CD4-positive, CD25-positive, alpha-beta regulatory T cell (primary cell): ENCODE measurements around the gene CRACR2B. TPM values are rescaled to one million over a fixed set of nuclear protein-coding genes. Genes with fewer than 3 reads are reported as not detected.

Source experiments
- ATAC-seq, 2 donors: fragments of 150-1000 bp; cut with Tn5 transposase; one replicate each; pipeline ENCODE4 v1.10.0; 2021; ENCODE audit warnings: low read depth in 2 of 2, moderate number of reproducible peaks in 2 of 2, moderate library complexity in 1 of 2
- DNase-seq, 3 donors: peaks; one replicate each; pipeline versions ENCODE4 v3.0.0 to v3.0.0-alpha.2; 2012 to 2022; ENCODE audit warnings: mixed read lengths in 1 of 3
- H3K27ac ChIP-seq: one replicate; pipeline ENCODE4 v1.7.0; 2013; ENCODE audit warnings: mild to moderate bottlenecking, low read length; ENCODE audit not compliant: insufficient read depth, poor library complexity, severe bottlenecking
- H3K27me3 ChIP-seq: one replicate; pipeline ENCODE4 v1.7.0; 2013; ENCODE audit warnings: low read length; ENCODE audit not compliant: control insufficient read depth, insufficient read depth
- H3K36me3 ChIP-seq: one replicate; pipeline ENCODE4 v1.7.0; 2013; ENCODE audit warnings: mild to moderate bottlenecking, low read length, moderate library complexity; ENCODE audit not compliant: control insufficient read depth, insufficient read depth
- H3K4me1 ChIP-seq: 2 replicates; pipeline ENCODE4 v1.7.0; 2013; ENCODE audit warnings: mild to moderate bottlenecking, low read length; ENCODE audit not compliant: insufficient read depth, control insufficient read depth, poor library complexity, severe bottlenecking
- H3K4me3 ChIP-seq: one replicate; pipeline ENCODE4 v1.7.0; 2013; ENCODE audit warnings: low read depth, mild to moderate bottlenecking, low read length, moderate library complexity
- H3K9me3 ChIP-seq, 2 experiments: 1 replicate in 1 of 2; 2 replicates in 1 of 2; pipeline ENCODE4 v1.7.0; 2013; ENCODE audit warnings: low read length in 2 of 2, mild to moderate bottlenecking in 1 of 2, moderate library complexity in 1 of 2; ENCODE audit not compliant: control insufficient read depth in 2 of 2
- H3K27ac Mint-ChIP-seq, 3 donors: one replicate each; pipeline ENCODE4 v1.8.0; 2020 to 2022; ENCODE audit warnings: mild to moderate bottlenecking in 3 of 3, mixed read lengths in 3 of 3, moderate library complexity in 2 of 3
- H3K27me3 Mint-ChIP-seq: one replicate; pipeline ENCODE4 v1.8.0; 2022; ENCODE audit warnings: mild to moderate bottlenecking, mixed read lengths
- H3K36me3 Mint-ChIP-seq: one replicate; pipeline ENCODE4 v1.8.0; 2020; ENCODE audit warnings: mixed read lengths
- H3K4me1 Mint-ChIP-seq, 4 donors: one replicate each; pipeline ENCODE4 v1.8.0; 2020 to 2022; ENCODE audit warnings: mixed read lengths in 4 of 4, mild to moderate bottlenecking in 1 of 4
- H3K4me3 Mint-ChIP-seq, 4 donors: one replicate each; pipeline ENCODE4 v1.8.0; 2020 to 2022; ENCODE audit warnings: mild to moderate bottlenecking in 4 of 4, mixed read lengths in 4 of 4, moderate library complexity in 3 of 4
- H3K9me3 Mint-ChIP-seq, 7 donors: one replicate each; pipeline ENCODE4 v1.8.0; 2020 to 2022; ENCODE audit warnings: mixed read lengths in 7 of 7, mild to moderate bottlenecking in 3 of 7, moderate library complexity in 2 of 7
- polyA plus RNA-seq, 4 donors: library from polyadenylated mRNA; unstranded; fragments of 300-500 nt; fragmentation: Illumina TruSeq; gene quantifications; one replicate each; pipeline ENCODE4 v1.2.3, GENCODE V29; 2021
- total RNA-seq: library from RNA; stranded (reverse); gene quantifications from one replicate; pipeline ENCODE4 v1.2.3, GENCODE V29; 2022

Gene CRACR2B
- total and polyA plus RNA-seq, 5 donors from 2014 or later: 0.11 to 1.2 (median 0.21) TPM; not detected in 1

DNA sequence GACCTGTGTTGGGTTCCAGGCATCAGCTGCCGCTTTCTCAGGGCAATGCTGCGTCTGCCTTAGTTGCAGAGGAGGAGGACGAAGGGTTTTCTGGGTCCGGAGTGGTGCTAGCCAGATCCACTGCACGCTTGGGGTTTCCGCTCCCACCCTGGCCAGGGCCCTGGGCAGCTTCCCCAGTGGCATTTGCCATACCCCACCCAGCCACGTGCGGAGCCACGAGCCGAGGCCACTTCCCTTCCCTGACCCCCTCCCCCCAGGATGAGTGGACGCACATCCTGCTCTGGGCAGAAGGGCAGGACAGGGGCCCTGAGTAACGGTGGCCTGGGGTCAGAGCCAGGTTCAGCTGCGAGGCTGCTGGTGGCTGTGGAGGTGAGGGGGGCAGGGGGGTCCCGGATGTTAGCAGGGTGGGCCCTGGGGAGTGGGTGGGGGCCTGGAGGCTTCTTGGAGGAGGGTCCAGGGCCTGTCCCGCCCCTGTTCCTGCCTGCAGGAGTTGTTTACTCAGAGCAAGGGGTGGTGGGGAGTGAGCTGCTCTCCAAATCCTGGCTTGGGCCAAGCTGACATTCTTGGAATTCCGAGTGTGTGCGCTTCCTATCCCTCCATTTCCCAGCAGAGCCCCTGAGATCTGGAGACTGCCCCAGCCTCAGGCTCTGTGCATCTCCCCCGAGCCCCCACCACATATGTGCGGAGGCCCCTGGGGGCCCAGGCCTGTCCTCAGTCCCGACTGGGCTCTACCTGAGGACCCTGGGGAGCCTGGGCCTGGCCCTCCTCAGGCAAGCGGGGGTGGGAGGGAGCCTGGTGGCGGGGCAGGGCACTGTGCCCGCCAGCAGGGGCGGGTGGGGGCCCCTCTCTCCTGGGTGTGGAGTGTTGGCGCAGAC is 16.3 kb downstream of the CRACR2B start:
- H3K27ac Mint-ChIP-seq: no peak overlapping the region
- ATAC-seq: no peak

DNA sequence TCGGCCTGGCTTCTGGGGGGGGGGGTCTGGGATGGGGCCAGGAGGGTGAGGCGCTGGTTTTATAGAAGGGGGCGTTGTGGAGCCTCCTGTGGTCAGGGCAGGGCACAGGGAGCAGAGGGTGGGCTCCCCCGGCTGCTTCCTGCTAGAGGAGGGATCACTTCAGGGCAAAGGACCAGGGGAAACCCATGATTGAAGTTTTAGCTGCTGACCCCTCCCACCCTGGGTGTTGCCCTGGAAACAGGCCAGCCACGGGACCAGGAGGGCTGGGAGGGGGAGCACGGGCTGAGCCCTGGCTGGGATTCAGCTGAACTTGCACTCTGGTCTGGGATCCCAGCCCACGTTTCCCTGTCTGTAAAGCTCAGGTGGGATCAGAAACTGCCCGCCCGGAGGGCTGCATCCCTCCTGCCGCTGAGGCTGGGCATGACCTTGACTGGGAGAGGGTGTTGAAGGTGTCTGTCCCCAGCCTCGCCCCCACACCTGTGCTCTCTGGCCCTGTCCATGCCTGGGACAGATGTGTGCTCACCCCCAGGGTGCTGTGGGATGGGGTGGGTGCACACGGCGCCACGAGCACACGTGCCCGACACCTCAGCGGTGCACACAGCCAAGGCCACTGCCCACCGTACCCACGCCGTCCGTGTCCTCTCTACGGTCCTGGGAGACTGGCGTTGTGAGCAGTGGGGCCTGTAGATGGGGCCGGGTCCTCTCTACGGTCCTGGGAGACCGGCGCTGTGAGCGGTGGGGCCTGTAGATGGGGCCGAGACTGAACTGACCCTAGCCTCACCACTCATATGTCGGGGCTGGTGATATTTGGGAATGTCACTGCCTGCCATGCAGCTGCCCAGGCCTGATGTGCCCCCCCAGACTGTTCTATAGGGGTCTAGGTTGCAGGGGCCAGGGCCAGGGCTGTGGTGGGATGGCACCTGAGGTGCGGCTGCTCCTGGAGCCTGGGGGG is 17.2 kb downstream of the CRACR2B start:
- H3K4me1 Mint-ChIP-seq: peaks cover 0 to 34% (median 6%) of the 10 kb centered on the region in 4 donors
- H3K27me3 ChIP-seq: no peaks in the 10 kb centered on the region
- no peak for DNase-seq
- H3K9me3 Mint-ChIP-seq: no peaks in the 10 kb centered on the region
- no peak overlapping the region for H3K4me3 ChIP-seq
- H3K4me1 ChIP-seq: peaks cover 49% of the 10 kb centered on the region
- H3K27me3 Mint-ChIP-seq: peaks cover 24% of the 10 kb centered on the region
- H3K27ac Mint-ChIP-seq: no peak overlapping the region
- H3K36me3 ChIP-seq: peaks cover under 1% of the 10 kb centered on the region
- ATAC-seq: no peak
- H3K27ac ChIP-seq: no peak overlapping the region
- peak overlapping the region in 2 of 4 donors; percentile 19 to 27 for H3K4me3 Mint-ChIP-seq
- H3K9me3 ChIP-seq: no peaks in the 10 kb centered on the region
- H3K36me3 Mint-ChIP-seq: no peaks in the 10 kb centered on the region

More for the DNA sequence above, 16.3 kb downstream of the CRACR2B start:
- peaks cover 24% of the 10 kb centered on the region for H3K27me3 Mint-ChIP-seq
- H3K4me1 Mint-ChIP-seq: peaks cover 0 to 35% (median 6%) of the 10 kb centered on the region in 4 donors
- H3K9me3 Mint-ChIP-seq: no peaks in the 10 kb centered on the region
- Histone ChIP-seq H3K9me3 (no peaks in the 10 kb centered on the region), H3K4me1 (peaks cover 44% of the 10 kb centered on the region), H3K4me3 (no peak overlapping the region), H3K36me3 (peaks cover 3% of the 10 kb centered on the region), H3K27ac (no peak overlapping the region), H3K27me3 (no peaks in the 10 kb centered on the region)
- H3K36me3 Mint-ChIP-seq: no peaks in the 10 kb centered on the region
- peak overlapping the region; percentile 76 to 85 (median 84) for H3K4me3 Mint-ChIP-seq
- no peak for DNase-seq

DNA sequence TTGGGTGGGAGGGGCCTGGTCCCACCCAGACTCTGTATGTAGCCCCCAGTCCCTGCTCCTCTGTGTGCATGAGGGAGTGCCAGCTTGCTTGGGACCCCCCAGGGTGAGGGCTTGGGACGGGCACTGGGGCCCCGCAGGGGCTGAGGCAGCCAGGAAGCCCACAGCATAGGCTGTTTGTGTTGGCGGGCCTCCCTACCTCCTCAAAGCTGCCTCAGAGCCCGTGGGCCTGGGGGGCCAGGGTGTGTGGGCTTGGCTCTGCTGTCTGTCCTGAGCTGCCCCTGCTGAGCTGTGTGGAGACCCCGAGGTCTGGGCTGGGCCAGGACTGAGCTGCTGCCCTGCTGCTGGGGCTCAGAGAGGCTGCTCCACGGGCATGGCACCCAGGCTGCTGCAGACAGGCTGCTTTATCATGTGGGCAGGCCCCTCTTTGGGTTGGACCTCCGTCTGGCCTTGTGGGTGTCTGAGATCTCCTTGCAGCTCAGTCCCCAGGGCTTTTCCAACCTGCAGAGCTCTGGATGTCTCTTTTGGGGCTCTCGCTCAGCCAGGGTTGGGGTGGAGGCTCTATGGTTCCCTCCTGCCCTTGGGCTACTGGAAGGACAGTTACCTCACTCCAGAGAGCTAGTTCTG is 18.3 kb downstream of the CRACR2B start:
- peaks cover 0 to 24% (median 3%) of the 10 kb centered on the region in 4 donors for H3K4me1 Mint-ChIP-seq
- no peaks in the 10 kb centered on the region for H3K9me3 Mint-ChIP-seq
- no peaks in the 10 kb centered on the region for H3K36me3 ChIP-seq
- H3K4me1 ChIP-seq: peaks cover 45% of the 10 kb centered on the region
- H3K4me3 Mint-ChIP-seq: peak overlapping the region in 3 of 4 donors; percentile 19 to 27 (median 22)
- H3K27me3 ChIP-seq: no peaks in the 10 kb centered on the region
- peak overlapping the region in 1 of 3 donors; percentile 69 for H3K27ac Mint-ChIP-seq
- H3K27ac ChIP-seq: no peak overlapping the region
- no peak for ATAC-seq
- H3K9me3 ChIP-seq: no peaks in the 10 kb centered on the region
- H3K4me3 ChIP-seq: no peak overlapping the region
- DNase-seq: no peak
- H3K36me3 Mint-ChIP-seq: no peaks in the 10 kb centered on the region
- peaks cover 25% of the 10 kb centered on the region for H3K27me3 Mint-ChIP-seq

DNA sequence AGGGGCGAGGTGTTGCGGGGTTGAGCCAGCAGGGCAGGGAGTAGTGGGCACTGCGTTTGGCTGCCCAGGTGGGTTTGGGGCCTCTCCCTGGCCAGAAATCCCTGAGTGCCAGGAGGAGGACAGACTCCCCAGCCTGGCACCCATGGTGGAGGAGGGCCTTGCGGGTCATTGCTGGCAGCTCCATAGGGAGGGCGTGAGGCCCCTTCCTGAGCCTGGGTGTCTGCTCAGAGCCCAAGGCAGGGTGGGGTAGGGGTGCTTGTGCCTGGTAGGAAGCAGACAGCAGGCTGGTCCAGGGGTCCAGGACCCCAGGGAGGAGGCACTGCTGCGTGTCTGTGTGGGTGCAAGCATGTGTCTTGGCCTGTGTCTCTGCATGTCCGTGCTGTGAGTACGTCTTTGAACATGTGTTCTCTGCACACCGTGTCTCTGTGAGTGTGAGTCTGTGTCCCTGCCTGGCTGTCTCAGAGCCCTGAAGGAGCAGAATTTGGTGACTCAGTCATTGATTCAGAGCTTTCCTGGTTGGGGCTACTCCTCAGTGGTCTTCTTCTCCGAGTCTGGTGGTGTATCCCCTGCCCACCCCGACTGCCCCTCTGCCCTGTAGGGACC is 18.9 kb downstream of the CRACR2B start:
- peaks cover 0 to 19% (median 3%) of the 10 kb centered on the region in 4 donors for H3K4me1 Mint-ChIP-seq
- H3K4me3 Mint-ChIP-seq: peak overlapping the region in 2 of 4 donors; percentile 22 to 39

DNA sequence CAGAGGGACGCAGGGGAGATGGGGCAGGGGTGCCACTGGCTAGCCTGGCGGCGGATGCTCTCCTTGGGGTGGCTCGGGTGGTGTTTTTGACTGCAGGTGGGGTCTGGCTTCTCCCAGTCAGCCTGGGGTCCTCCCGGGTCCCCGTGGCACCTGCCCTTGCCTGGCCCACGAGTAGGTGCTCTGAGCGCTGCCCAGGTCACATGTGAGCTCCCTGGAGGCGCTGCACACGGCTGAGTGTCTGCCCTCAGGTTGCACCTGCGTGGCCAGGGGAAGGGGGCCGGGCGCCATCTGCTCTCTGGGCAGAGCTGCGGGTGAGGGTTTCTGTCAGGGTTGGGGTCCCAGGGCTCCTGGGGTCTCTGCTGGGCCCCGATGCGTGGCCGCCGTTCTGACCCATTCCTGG is 20.2 kb downstream of the CRACR2B start:
- H3K27ac ChIP-seq: no peak overlapping the region
- DNase-seq (no peak), ATAC-seq (no peak)
- Mint-ChIP-seq H3K9me3 (no peaks in the 10 kb centered on the region), H3K27me3 (peaks cover 33% of the 10 kb centered on the region), H3K36me3 (no peaks in the 10 kb centered on the region), H3K4me1 (peaks cover 0 to 21% (median 3%) of the 10 kb centered on the region in 4 donors), H3K4me3 (no peak overlapping the region), H3K27ac (no peak overlapping the region)
- H3K4me1 ChIP-seq: peaks cover 32% of the 10 kb centered on the region
- H3K27me3 ChIP-seq: no peaks in the 10 kb centered on the region
- H3K9me3 ChIP-seq: no peaks in the 10 kb centered on the region
- no peaks in the 10 kb centered on the region for H3K36me3 ChIP-seq
- H3K4me3 ChIP-seq: no peak overlapping the region

More for the DNA sequence above, 18.9 kb downstream of the CRACR2B start:
- Histone ChIP-seq H3K36me3 (no peaks in the 10 kb centered on the region), H3K27me3 (no peaks in the 10 kb centered on the region), H3K27ac (no peak overlapping the region), H3K9me3 (no peaks in the 10 kb centered on the region), H3K4me3 (no peak overlapping the region), H3K4me1 (peaks cover 39% of the 10 kb centered on the region)
- ATAC-seq (no peak), DNase-seq (no peak)
- H3K27me3 Mint-ChIP-seq: peaks cover 29% of the 10 kb centered on the region
- H3K27ac Mint-ChIP-seq: no peak overlapping the region
- no peaks in the 10 kb centered on the region for H3K36me3 Mint-ChIP-seq
- H3K9me3 Mint-ChIP-seq: no peaks in the 10 kb centered on the region

DNA sequence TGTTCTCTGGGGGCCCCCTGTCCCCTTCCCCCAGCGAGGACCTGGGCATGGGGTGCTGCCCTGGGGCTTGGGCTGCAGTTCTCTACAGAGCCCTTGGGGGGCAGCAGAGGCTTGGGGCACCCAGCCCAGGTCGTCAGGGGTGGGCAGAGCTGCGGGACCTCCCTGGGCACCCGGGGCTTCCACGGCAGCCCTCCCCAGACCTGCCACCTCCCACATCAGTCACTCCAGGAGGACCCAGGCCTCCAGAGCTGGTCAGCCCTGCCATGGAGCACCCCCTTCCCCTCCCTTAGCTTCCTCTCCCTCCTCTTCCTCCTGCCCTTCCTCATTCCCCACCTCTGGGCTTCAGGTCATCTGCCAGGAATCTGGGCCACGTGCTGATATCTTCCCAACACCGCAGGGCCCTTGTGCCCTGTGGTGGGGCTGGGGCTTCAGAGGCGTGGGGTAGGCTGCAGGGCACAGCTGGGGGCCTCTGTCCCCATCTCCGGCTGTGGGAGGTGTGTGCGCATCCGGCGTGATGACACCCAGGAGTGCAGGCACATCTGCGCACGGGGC is 20.7 kb downstream of the CRACR2B start:
- ATAC-seq: peak; percentile 67 to 70
- no peaks in the 10 kb centered on the region for H3K36me3 ChIP-seq
- Mint-ChIP-seq H3K4me3 (peak overlapping the region in 3 of 4 donors; percentile 43 to 69 (median 61)), H3K27me3 (peaks cover 30% of the 10 kb centered on the region), H3K36me3 (no peaks in the 10 kb centered on the region), H3K9me3 (no peaks in the 10 kb centered on the region), H3K27ac (no peak overlapping the region), H3K4me1 (peaks cover 0 to 19% (median 3%) of the 10 kb centered on the region in 4 donors)
- no peak overlapping the region for H3K4me3 ChIP-seq
- peak; percentile 49 to 66 (median 50) for DNase-seq
- peaks cover 27% of the 10 kb centered on the region for H3K4me1 ChIP-seq
- no peaks in the 10 kb centered on the region for H3K27me3 ChIP-seq
- no peaks in the 10 kb centered on the region for H3K9me3 ChIP-seq
- H3K27ac ChIP-seq: no peak overlapping the region
